GM23338 (cell line): ENCODE results near the gene DEPDC5. TPM values are rescaled to one million over a fixed set of nuclear protein-coding genes. Genes with fewer than 3 reads are reported as not detected.

ENCODE experiments used
- ATAC-seq: fragments of 200-7000 bp; cut with Tn5 transposase; 3 replicates; pipeline ENCODE4 v1.9.1; 2020
- DNase-seq: peaks from one replicate; pipeline ENCODE4 v3.0.0-alpha.2; 2015; ENCODE audit warnings: low spot score
- H2AFZ ChIP-seq: fragments of 200-600 bp; sonication (generic); 2 replicates; pipeline ENCODE4 v1.8.0; 2016; ENCODE audit warnings: antibody characterized with exemption, mild to moderate bottlenecking, moderate library complexity
- H3F3A ChIP-seq: fragments of 200-600 bp; sonication (generic); replicated peaks from 2 replicates; pipeline ENCODE4 v1.8.0; 2017; ENCODE audit warnings: antibody characterized with exemption, mixed run types, low read depth
- H3K27ac ChIP-seq: fragments of 200-600 bp; sonication (generic); 2 replicates; pipeline ENCODE4 v1.6.1; 2016; ENCODE audit warnings: low read depth
- H3K27me3 ChIP-seq: fragments of 200-600 bp; sonication (generic); 2 replicates; pipeline ENCODE4 v1.8.0; 2016; ENCODE audit warnings: mild to moderate bottlenecking, mixed run types, moderate library complexity; ENCODE audit not compliant: insufficient read depth
- H3K36me3 ChIP-seq: fragments of 200-600 bp; sonication (generic); 2 replicates; pipeline ENCODE4 v1.8.0; 2016; ENCODE audit warnings: mild to moderate bottlenecking; ENCODE audit not compliant: insufficient read depth
- H3K4me1 ChIP-seq: fragments of 200-600 bp; sonication (generic); 2 replicates; pipeline ENCODE4 v1.8.0; 2016; ENCODE audit warnings: mild to moderate bottlenecking, moderate library complexity; ENCODE audit not compliant: insufficient read depth
- H3K4me2 ChIP-seq: fragments of 200-600 bp; sonication (generic); 2 replicates; pipeline ENCODE4 v1.7.1; 2017; ENCODE audit warnings: mixed run types
- H3K4me3 ChIP-seq: fragments of 200-600 bp; sonication (generic); 2 replicates; pipeline ENCODE4 v1.6.1; 2016; ENCODE audit warnings: mixed run types
- H3K79me2 ChIP-seq: fragments of 200-600 bp; sonication (generic); replicated peaks from 2 replicates; pipeline ENCODE4 v1.8.0; 2017; ENCODE audit warnings: mild to moderate bottlenecking; ENCODE audit not compliant: insufficient read depth
- H3K9me2 ChIP-seq: fragments of 200-600 bp; sonication (generic); 2 replicates; pipeline ENCODE4 v1.8.0; 2017; ENCODE audit not compliant: insufficient read depth
- H4K20me1 ChIP-seq: fragments of 200-600 bp; sonication (generic); replicated peaks from 2 replicates; pipeline ENCODE4 v1.8.0; 2017; ENCODE audit warnings: mild to moderate bottlenecking; ENCODE audit not compliant: insufficient read depth
- H3K27ac Mint-ChIP-seq: 2 replicates; pipeline ENCODE4 v1.8.0; 2020; ENCODE audit warnings: inconsistent platforms, mild to moderate bottlenecking, moderate library complexity, mixed read lengths
- H3K27me3 Mint-ChIP-seq: 3 replicates; pipeline ENCODE4 v1.8.0; 2022; ENCODE audit warnings: low read depth, mild to moderate bottlenecking, moderate library complexity, mixed read lengths, inconsistent platforms; ENCODE audit not compliant: insufficient read depth, poor library complexity
- H3K36me3 Mint-ChIP-seq: 3 replicates; pipeline ENCODE4 v1.8.0; 2021; ENCODE audit warnings: low read depth, mild to moderate bottlenecking, inconsistent platforms, moderate library complexity, mixed read lengths
- H3K4me1 Mint-ChIP-seq: 3 replicates; pipeline ENCODE4 v1.8.0; 2020; ENCODE audit warnings: mild to moderate bottlenecking, inconsistent platforms, mixed read lengths
- H3K4me3 Mint-ChIP-seq: 3 replicates; pipeline ENCODE4 v1.8.0; 2021; ENCODE audit warnings: moderate library complexity, mild to moderate bottlenecking, inconsistent platforms, mixed read lengths
- H3K9me3 Mint-ChIP-seq: 3 replicates; pipeline ENCODE4 v1.8.0; 2020; ENCODE audit warnings: moderate library complexity, mild to moderate bottlenecking, inconsistent platforms, mixed read lengths
- CREB1 ChIP-seq: fragments of 250-450 bp; sonication (Bioruptor Pico); IDR thresholded peaks from 2 replicates; pipeline ENCODE4 v1.5.0; 2020; ENCODE audit warnings: low read depth, mild to moderate bottlenecking, moderate library complexity
- CTCF ChIP-seq, 2 experiments: fragments of 200-600 bp in 1 of 2; sonication (generic) in 1 of 2; conservative IDR thresholded peaks; 2 replicates each; pipeline versions ENCODE4 v1.5.1 to v1.6.1; 2016 to 2017; ENCODE audit warnings: antibody characterized with exemption in 2 of 2, low read depth in 2 of 2, mild to moderate bottlenecking in 2 of 2, moderate library complexity in 1 of 2
- EZH2 ChIP-seq: fragments of 200-600 bp; sonication (generic); IDR thresholded peaks from one replicate; pipeline ENCODE4 v1.8.0; 2017; ENCODE audit warnings: antibody characterized with exemption, mild to moderate bottlenecking, low read depth; ENCODE audit not compliant: unreplicated experiment
- EZH2phosphoT487 ChIP-seq: fragments of 200-600 bp; sonication (generic); IDR thresholded peaks from one replicate; pipeline ENCODE4 v1.8.1; 2018; ENCODE audit warnings: antibody characterized with exemption; ENCODE audit not compliant: unreplicated experiment
- JUNB ChIP-seq: IDR thresholded peaks from one replicate; pipeline ENCODE4 v1.6.1; 2016; ENCODE audit warnings: antibody characterized with exemption; ENCODE audit not compliant: unreplicated experiment
- NANOG ChIP-seq: IDR thresholded peaks from 2 replicates; pipeline ENCODE4 v1.6.1; 2016; ENCODE audit warnings: antibody characterized with exemption, borderline replicate concordance
- POLR2AphosphoS5 ChIP-seq: IDR thresholded peaks from 2 replicates; pipeline ENCODE4 v1.6.1; 2016; ENCODE audit warnings: antibody characterized with exemption, low read depth
- REST ChIP-seq: IDR thresholded peaks from one replicate; pipeline ENCODE4 v1.6.1; 2018; ENCODE audit warnings: antibody characterized with exemption; ENCODE audit not compliant: unreplicated experiment
- STAT1 ChIP-seq: IDR thresholded peaks from one replicate; pipeline ENCODE4 v1.6.1; 2016; ENCODE audit warnings: antibody characterized with exemption; ENCODE audit not compliant: unreplicated experiment
- ZNF114 ChIP-seq: fragments of 250-450 bp; sonication (Bioruptor Pico); IDR thresholded peaks from 2 replicates; pipeline ENCODE4 v1.5.0; 2020; ENCODE audit warnings: mild to moderate bottlenecking, moderate library complexity
- ZNF331 ChIP-seq: fragments of 250-450 bp; sonication (Bioruptor Pico); IDR thresholded peaks from 2 replicates; pipeline ENCODE4 v1.5.0; 2020; ENCODE audit warnings: low read depth, mild to moderate bottlenecking, moderate library complexity
- ZNF462 ChIP-seq: fragments of 250-450 bp; sonication (Bioruptor Pico); IDR thresholded peaks from 2 replicates; pipeline ENCODE4 v1.5.0; 2020; ENCODE audit warnings: mild to moderate bottlenecking, moderate library complexity
- polyA plus RNA-seq: library from polyadenylated mRNA; unstranded; fragments of >200 nt; fragmentation: Nextera tagmentation; extraction: Ambion mirVana; gene quantifications from 2 replicates; pipeline ENCODE4 v1.2.1, GENCODE V29; 2016
- total RNA-seq: library from RNA; depleted of rRNA; stranded (reverse); fragments of >200 nt; shearing (Covaris generic); gene quantifications from 2 replicates; pipeline ENCODE4 v1.2.3, GENCODE V29; 2014
- TF ChIP-seq, protein P1 (sequence below): IDR thresholded peaks from 2 replicates; pipeline ENCODE4 v1.6.1; 2016; ENCODE audit warnings: antibody characterized with exemption

The DEPDC5 gene
- total and polyA plus RNA-seq, 2 experiments from 2014 or later: 18.7 to 19.7 TPM

GRCh38 chr22:31874821-31875220 lies 121.0 kb downstream of the DEPDC5 start:
- no peak overlapping the region for H3K27ac ChIP-seq
- no peak overlapping the region for H2AFZ ChIP-seq
- H3K79me2 ChIP-seq: no peaks in the 10 kb centered on the region
- H3K4me1 Mint-ChIP-seq: peaks cover under 1% of the 10 kb centered on the region; the same call in 1 of the 3 replicates
- H3K4me3 ChIP-seq: no peak overlapping the region
- no peak for ATAC-seq
- H3K27me3 ChIP-seq: no peaks in the 10 kb centered on the region
- H3F3A ChIP-seq: no peaks in the 10 kb centered on the region
- H3K9me2 ChIP-seq: no peaks in the 10 kb centered on the region
- TF ChIP-seq ZNF114 (CRISPR knock-in tag) (no peak), NANOG (no peak), JUNB (no peak), REST (no peak), ZNF331 (no peak), CREB1 (CRISPR knock-in tag) (no peak), ZNF462 (CRISPR knock-in tag) (no peak), POLR2AphosphoS5 (no peak), STAT1 (no peak), CTCF (conservative IDR thresholded peaks at IDR 0.05; ENCODE audit: low read depth in 2 of 2) (no peak), EZH2 (no peak), EZH2phosphoT487 (no peak)
- TF ChIP-seq, protein P1, sequence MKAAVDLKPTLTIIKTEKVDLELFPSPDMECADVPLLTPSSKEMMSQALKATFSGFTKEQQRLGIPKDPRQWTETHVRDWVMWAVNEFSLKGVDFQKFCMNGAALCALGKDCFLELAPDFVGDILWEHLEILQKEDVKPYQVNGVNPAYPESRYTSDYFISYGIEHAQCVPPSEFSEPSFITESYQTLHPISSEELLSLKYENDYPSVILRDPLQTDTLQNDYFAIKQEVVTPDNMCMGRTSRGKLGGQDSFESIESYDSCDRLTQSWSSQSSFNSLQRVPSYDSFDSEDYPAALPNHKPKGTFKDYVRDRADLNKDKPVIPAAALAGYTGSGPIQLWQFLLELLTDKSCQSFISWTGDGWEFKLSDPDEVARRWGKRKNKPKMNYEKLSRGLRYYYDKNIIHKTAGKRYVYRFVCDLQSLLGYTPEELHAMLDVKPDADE: no peak
- H3K36me3 Mint-ChIP-seq: peaks cover 12% of the 10 kb centered on the region; the same call in 1 of the 3 replicates
- H4K20me1 ChIP-seq: no peaks in the 10 kb centered on the region; the same call in 1 of the 2 replicates
- H3K36me3 ChIP-seq: no peaks in the 10 kb centered on the region
- no peaks in the 10 kb centered on the region for H3K27me3 Mint-ChIP-seq
- no peak overlapping the region for H3K4me2 ChIP-seq
- no peaks in the 10 kb centered on the region for H3K9me3 Mint-ChIP-seq
- DNase-seq: no peak
- H3K27ac Mint-ChIP-seq: no peak overlapping the region
- H3K4me3 Mint-ChIP-seq: no peak overlapping the region
- H3K4me1 ChIP-seq: no peaks in the 10 kb centered on the region
